ENCODE measurements around the gene GFRA4.

Gene GFRA4

DNA sequence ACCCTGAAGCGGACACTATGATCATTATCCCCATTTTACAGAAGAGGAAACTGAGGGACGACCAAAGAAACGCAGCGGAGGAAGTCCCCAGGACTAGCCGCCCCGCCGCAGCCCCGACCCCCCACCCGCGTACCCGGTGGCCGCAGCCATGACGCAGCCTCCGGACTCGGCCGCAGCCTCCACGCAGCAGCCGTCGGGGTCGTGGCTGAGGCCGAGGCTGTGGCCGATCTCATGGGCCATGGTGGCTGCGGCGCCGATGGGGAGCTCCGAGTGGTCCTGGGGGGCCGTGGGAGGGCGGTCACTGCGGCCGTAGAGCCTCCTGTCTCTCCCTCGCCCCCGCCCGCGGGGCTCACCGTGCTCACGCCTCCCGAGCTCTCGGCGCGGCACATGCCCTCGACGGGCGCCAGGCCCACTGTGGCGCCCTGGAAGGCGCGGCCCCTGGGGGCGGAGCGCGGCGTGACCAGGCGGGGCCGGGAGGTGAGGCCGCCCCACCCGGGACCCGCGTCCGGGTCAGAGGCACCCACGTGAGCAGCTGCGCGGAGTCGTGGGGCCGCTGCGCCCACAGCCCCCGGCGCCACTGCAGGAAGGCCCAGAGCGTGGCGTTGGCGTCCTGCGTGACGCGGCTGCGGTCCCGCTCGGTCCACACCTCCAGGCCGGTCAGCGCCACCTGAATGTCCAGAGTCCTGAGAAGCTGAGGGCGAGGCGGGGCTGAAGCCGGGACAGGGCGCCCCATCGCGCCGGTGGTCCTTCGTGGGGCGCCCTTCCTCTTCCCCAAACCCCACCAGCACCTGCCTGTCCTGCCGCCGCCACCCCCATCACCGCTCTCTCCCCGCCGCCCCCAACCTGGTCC lies 10.2 kb upstream of the GFRA4 start:
- TF ChIP-seq, protein P1, sequence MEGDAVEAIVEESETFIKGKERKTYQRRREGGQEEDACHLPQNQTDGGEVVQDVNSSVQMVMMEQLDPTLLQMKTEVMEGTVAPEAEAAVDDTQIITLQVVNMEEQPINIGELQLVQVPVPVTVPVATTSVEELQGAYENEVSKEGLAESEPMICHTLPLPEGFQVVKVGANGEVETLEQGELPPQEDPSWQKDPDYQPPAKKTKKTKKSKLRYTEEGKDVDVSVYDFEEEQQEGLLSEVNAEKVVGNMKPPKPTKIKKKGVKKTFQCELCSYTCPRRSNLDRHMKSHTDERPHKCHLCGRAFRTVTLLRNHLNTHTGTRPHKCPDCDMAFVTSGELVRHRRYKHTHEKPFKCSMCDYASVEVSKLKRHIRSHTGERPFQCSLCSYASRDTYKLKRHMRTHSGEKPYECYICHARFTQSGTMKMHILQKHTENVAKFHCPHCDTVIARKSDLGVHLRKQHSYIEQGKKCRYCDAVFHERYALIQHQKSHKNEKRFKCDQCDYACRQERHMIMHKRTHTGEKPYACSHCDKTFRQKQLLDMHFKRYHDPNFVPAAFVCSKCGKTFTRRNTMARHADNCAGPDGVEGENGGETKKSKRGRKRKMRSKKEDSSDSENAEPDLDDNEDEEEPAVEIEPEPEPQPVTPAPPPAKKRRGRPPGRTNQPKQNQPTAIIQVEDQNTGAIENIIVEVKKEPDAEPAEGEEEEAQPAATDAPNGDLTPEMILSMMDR (IDR thresholded peaks at IDR 0.05; ENCODE audit: low read depth, low read length, missing control alignments), result no peak
- no peak overlapping the region for H3K4me3 ChIP-seq (replicated peaks; ENCODE audit: low read depth, low read length)
- DNase-seq (ENCODE audit: extremely low read depth, low read depth), result no peak

DNA sequence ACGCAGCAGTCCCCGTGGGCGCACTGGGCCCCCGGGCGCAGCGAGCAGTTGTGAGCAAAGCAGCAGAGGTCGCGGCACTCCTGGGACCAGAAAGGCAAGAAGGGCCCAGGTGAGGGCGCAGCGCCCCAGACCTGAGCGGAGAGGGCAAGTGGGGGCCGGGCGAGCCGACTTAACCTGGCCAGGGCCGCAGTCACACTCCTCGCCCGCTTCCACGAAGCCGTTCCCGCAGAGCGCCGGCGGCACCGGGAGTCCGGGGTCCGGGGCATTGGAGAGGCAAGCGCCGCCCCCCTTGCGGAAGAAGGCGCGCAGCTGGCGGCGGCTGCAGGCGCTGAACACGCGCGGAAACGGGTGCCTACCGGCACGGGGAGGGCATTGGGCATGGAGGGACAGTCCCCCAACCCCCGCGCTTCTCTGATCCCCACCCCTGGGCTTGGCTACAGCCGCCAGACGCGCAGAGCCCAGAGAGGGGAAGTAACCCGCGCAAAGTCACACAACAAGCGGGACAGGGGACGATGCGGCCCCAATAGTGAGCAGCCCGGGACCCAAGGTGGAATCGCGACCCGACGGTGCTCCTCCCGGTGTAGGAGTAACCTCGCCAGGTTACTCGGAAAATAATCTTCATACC lies 9.5 kb upstream of the GFRA4 start:
- no peak for DNase-seq (ENCODE audit: extremely low read depth, low read depth)
- TF ChIP-seq, protein P1 (IDR thresholded peaks at IDR 0.05; ENCODE audit: low read depth, low read length, missing control alignments), result no peak
- no peak overlapping the region for H3K4me3 ChIP-seq (replicated peaks; ENCODE audit: low read depth, low read length)

DNA sequence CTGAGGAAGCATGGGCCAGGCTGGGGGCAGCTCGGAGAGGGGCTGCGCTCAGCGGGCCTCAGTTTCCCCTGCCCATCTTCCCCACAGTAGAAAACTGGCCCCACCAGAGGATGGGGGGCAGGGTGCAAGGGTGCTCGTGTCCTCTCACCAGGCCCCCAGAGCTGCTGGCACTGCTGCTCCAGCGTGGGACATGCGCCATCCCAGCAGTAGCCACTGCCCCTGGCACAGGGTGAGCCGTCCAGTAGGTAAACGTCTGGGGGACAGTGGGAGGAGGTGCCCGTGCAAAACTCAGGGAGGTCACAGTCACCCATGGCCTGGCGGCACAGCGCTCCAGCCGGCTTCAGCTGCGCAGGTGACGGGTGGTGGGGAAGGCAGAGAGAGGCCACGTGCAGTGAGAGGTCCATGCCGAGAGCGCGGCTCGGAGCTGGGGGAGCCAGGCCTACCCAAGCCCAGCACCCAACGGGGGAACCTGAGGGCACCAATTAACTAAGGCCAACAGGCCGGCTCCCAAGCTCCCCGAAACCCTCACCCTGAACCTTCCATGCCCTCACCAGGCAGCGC lies 8.9 kb upstream of the GFRA4 start:
- DNase-seq (ENCODE audit: extremely low read depth, low read depth), result no peak
- H3K4me3 ChIP-seq (replicated peaks; ENCODE audit: low read depth, low read length), result no peak overlapping the region
- TF ChIP-seq, protein P1 (IDR thresholded peaks at IDR 0.05; ENCODE audit: low read depth, low read length, missing control alignments), result no peak

DNA sequence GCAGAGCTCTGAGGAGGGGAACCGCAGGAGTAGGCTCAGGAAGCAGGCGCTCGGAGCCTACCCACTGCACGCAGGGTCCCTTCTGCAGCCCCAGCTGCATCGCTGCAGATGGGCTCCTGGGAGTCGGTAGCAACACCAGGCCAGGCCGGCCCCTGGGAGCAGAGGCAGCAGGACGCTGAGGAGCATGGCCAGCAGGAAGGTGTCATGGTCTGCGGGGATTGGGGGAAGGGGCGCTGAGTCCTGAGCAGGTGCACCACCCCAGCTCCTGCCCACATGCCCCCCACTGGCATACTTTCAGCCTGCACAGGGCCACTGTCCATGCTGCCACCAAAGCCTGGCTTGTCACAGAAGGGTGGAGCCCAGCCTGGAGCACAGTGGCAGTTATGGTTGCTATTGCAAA lies 7.7 kb upstream of the GFRA4 start:
- TF ChIP-seq, protein P1 (IDR thresholded peaks at IDR 0.05; ENCODE audit: low read depth, low read length, missing control alignments), result no peak
- H3K4me3 ChIP-seq (replicated peaks; ENCODE audit: low read depth, low read length), result no peak overlapping the region
- no peak for DNase-seq (ENCODE audit: extremely low read depth, low read depth)

DNA sequence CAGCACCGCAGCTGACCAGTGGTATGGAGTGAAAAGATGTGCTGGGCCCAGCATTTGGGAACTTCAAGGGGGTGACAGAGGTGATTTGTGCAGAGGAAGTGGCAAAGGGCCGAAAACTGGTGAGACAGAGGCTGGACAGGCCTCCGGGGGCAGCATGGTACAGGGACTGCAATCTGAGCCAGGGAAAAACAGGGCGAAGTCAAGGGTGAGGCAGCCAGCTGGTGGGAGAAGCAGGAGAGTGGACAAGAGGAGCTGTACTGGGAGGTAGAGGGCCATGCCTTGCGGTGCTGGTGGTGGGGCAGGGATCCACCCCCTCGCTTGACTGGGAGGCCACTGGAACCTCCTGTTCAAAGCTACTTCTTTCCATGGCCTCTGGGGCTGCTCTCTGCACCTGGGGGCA lies 7.3 kb upstream of the GFRA4 start:
- DNase-seq (ENCODE audit: extremely low read depth, low read depth), result no peak
- TF ChIP-seq, protein P1 (IDR thresholded peaks at IDR 0.05; ENCODE audit: low read depth, low read length, missing control alignments), result no peak
- no peak overlapping the region for H3K4me3 ChIP-seq (replicated peaks; ENCODE audit: low read depth, low read length)

DNA sequence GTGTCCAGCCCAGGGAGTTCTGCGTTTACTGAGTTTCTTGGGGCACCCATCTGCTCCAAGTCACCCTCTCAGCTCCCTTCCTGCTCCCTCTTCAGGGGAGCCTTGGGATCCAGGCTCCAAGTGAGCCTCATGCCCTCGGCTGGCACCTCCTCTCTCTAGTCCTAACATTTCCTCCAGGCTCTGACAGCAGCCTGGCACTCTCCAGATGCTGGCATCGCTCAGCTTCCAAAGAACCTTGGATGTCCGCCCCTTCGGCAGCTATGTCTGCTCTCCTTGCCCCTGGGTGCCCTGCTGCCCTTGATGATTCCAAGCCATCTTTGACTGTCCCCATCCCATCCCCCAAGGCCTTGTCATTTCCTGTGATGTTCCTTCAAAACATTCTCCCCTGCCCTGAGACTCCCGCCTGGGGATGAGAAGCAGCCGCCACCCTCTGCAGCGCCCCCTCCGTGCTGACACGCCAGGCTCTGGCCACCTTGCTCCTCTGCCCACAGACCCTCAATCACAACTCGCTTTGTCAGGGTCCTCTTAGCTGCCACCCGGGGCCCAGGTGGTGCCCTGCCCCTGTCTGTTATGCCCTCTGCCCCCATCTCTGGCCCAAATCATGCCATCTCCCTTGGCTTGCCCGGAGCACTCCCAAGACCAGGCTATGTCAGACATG lies 6.6 kb upstream of the GFRA4 start:
- DNase-seq (ENCODE audit: extremely low read depth, low read depth), result no peak
- no peak overlapping the region for H3K4me3 ChIP-seq (replicated peaks; ENCODE audit: low read depth, low read length)
- TF ChIP-seq, protein P1 (IDR thresholded peaks at IDR 0.05; ENCODE audit: low read depth, low read length, missing control alignments), result no peak
